Hepatocyte (in vitro differentiated cells): ENCODE results near the gene DCDC2.

ENCODE experiments used
- CTCF ChIP-seq: fragments of 200-600 bp; sonication (generic); IDR thresholded peaks from 2 replicates; pipeline ENCODE4 v1.5.1; 2016; ENCODE audit warnings: antibody characterized with exemption, mild to moderate bottlenecking; ENCODE audit not compliant: poor library complexity
- EZH2 ChIP-seq: fragments of 200-600 bp; sonication (generic); IDR thresholded peaks from 2 replicates; pipeline ENCODE4 v1.6.1; 2016; ENCODE audit warnings: antibody characterized with exemption, mild to moderate bottlenecking, borderline replicate concordance
- EZH2phosphoT487 ChIP-seq: fragments of 200-600 bp; sonication (generic); IDR thresholded peaks from one replicate; pipeline ENCODE4 v1.6.1; 2018; ENCODE audit warnings: antibody characterized with exemption, mild to moderate bottlenecking, low read depth, moderate library complexity; ENCODE audit not compliant: unreplicated experiment, severe bottlenecking

- TF ChIP-seq CTCF (no peak), EZH2 (no peak), EZH2phosphoT487 (no peak)
These were observed 16.8 kb upstream of the DCDC2 start for GRCh38 chr6:24374612-24375011.
